ENCODE measurements around the gene KCNC1. TPM values are rescaled to one million over a fixed set of nuclear protein-coding genes. Genes with fewer than 3 reads are reported as not detected.

The KCNC1 gene
- total RNA-seq, 1 experiment from 2014 or later, result 0.26 TPM

DNA sequence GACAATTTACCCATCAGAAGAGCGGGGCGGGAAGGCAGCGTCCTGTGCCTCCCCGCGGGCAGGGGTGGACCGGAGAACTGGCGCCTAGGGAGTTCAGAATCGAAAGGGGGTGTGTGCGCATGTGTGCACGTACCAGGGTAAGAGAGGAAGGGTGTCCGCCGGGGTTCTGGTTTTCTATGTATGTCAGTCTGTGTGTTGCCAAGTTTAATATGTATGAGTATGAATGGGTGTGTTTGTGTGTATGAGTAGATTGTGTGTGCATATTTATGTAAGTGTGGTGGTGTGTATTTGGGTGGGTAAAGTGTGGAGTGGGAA is 2.0 kb downstream of the KCNC1 start:
- CTCF ChIA-PET, result no interaction called here
- no peaks in the 10 kb centered on the region for H3K36me3 Mint-ChIP-seq (ENCODE audit: insufficient read depth, unreplicated experiment)
- no peaks in the 10 kb centered on the region for H3K9me3 Mint-ChIP-seq (ENCODE audit: low read depth, unreplicated experiment)
- BruUV-seq (replicated peaks), result no TSS peak
- TF ChIP-seq, protein P1, sequence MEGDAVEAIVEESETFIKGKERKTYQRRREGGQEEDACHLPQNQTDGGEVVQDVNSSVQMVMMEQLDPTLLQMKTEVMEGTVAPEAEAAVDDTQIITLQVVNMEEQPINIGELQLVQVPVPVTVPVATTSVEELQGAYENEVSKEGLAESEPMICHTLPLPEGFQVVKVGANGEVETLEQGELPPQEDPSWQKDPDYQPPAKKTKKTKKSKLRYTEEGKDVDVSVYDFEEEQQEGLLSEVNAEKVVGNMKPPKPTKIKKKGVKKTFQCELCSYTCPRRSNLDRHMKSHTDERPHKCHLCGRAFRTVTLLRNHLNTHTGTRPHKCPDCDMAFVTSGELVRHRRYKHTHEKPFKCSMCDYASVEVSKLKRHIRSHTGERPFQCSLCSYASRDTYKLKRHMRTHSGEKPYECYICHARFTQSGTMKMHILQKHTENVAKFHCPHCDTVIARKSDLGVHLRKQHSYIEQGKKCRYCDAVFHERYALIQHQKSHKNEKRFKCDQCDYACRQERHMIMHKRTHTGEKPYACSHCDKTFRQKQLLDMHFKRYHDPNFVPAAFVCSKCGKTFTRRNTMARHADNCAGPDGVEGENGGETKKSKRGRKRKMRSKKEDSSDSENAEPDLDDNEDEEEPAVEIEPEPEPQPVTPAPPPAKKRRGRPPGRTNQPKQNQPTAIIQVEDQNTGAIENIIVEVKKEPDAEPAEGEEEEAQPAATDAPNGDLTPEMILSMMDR (IDR thresholded peaks at IDR 0.05; ENCODE audit: unreplicated experiment), result no peak
- DNase-seq, result no peak
- H3K4me3 Mint-ChIP-seq (ENCODE audit: low read depth, unreplicated experiment), result no peak overlapping the region
- H3K4me1 Mint-ChIP-seq (ENCODE audit: low read depth, unreplicated experiment), result no peaks in the 10 kb centered on the region
- H3K27ac Mint-ChIP-seq (ENCODE audit: unreplicated experiment), result no peak overlapping the region
- intact Hi-C loops (cut with micrococcal nuclease; ENCODE audit: unreplicated experiment), result no loop called here
- peaks cover 44% of the 10 kb centered on the region for H3K27me3 Mint-ChIP-seq (ENCODE audit: unreplicated experiment)

DNA sequence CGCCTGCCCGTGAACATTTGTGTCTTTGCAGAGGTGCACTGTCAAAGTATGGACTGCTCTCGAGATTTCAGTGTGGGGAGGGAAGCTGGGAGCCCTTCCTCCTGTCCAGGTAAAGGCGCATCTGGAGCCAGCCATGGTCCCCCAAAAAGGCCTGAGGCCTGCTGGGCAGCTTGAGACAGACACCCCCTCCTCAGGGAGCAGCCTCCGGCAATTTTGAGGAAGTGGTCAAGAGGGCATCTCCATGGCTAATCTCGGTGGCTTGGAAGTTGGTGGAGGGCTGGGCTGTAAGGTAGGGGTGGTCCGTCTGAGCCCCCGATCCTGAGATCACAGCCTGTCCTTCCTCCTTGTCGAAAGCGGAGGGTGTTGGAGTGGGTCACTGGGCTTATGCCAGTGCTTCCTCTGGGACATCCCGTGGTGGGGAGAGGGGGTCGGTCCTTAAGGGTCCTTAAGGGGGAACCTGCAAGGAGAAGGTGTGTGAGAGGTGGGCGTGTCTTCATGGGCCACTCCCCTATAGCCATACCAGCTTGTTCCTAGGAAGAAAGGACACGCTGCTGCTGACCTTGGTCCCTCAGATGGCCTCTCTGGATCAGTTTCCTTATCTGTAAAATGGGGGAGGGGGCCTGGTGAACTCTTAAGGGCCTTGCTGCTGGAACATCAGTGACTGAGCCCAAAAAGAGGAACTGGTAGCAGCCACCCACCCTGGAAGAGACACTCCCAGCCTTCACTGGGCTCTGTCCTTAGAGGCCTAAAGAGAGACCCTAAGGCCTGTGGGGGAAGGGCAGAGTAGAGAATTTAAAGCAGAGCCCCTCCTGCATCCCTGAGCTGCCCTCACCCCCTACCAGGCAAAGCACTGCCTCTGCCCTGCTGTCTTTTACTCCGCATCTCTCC is 2.6 kb downstream of the KCNC1 start:
- TF ChIP-seq, protein P1 (IDR thresholded peaks at IDR 0.05; ENCODE audit: unreplicated experiment), result no peak
- no peak for DNase-seq
- no peaks in the 10 kb centered on the region for H3K36me3 Mint-ChIP-seq (ENCODE audit: insufficient read depth, unreplicated experiment)
- CTCF ChIA-PET, result no interaction called here
- no TSS peak for BruUV-seq (replicated peaks)
- H3K27ac Mint-ChIP-seq (ENCODE audit: unreplicated experiment), result no peak overlapping the region
- intact Hi-C loops (cut with micrococcal nuclease; ENCODE audit: unreplicated experiment), result no loop called here
- H3K4me3 Mint-ChIP-seq (ENCODE audit: low read depth, unreplicated experiment), result no peak overlapping the region
- no peaks in the 10 kb centered on the region for H3K4me1 Mint-ChIP-seq (ENCODE audit: low read depth, unreplicated experiment)
- H3K9me3 Mint-ChIP-seq (ENCODE audit: low read depth, unreplicated experiment), result no peaks in the 10 kb centered on the region
- H3K27me3 Mint-ChIP-seq (ENCODE audit: unreplicated experiment), result peaks cover 38% of the 10 kb centered on the region

DNA sequence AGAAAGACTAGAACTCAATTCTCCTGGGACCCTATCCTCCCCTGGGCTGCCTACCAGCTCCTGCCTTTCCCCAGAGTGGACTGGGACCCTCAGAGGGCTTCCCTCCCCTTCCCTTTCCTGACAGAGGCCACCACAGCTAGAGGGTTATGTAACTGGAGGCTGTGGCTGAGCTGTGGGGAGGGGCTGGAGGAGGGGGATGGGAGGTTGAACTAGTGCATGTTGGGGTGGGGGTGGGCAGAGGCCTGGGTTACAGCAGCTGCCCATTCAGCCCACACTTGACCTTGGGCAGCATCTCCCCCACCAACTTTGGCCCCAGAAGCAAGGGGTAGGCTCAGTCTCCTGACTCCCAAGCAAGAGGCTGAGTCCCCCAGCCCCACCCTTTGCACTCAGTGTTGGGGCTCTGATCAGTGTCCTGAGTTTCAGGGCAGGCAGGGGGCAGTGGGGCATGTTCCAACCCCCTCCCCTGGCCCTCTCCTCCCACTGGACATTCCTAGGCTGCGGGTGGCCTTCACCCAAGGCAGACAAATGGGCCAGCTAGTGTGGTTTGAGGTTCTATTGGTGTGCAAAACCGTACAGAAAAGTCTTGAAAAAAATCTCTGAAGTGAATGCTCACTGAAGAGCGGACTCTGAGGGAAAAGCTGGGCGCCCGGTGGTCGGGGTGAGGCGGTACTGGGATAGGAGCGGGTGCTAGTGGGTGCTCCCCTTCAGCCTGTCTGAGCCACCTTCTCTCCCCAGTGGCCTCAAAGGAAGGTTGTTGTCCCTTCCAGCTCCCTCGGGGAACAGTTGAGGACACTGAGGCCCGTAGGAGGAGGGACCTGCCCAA is 3.8 kb downstream of the KCNC1 start:
- Mint-ChIP-seq H3K9me3 (ENCODE audit: low read depth, unreplicated experiment) (no peaks in the 10 kb centered on the region), H3K4me3 (ENCODE audit: low read depth, unreplicated experiment) (no peak overlapping the region), H3K4me1 (ENCODE audit: low read depth, unreplicated experiment) (no peaks in the 10 kb centered on the region), H3K36me3 (ENCODE audit: insufficient read depth, unreplicated experiment) (no peaks in the 10 kb centered on the region), H3K27me3 (ENCODE audit: unreplicated experiment) (peaks cover 26% of the 10 kb centered on the region), H3K27ac (ENCODE audit: unreplicated experiment) (no peak overlapping the region)
- CTCF ChIA-PET, result interaction anchor here (0.6 kb wide), 1 partner anchor 107 kb away, joined by 3 read pairs; no protein-coding TSS in a partner anchor
- TF ChIP-seq, protein P1 (IDR thresholded peaks at IDR 0.05; ENCODE audit: unreplicated experiment), result no peak
- DNase-seq, result no peak
- BruUV-seq (replicated peaks), result no TSS peak
- intact Hi-C loops (cut with micrococcal nuclease; ENCODE audit: unreplicated experiment), result no loop called here

DNA sequence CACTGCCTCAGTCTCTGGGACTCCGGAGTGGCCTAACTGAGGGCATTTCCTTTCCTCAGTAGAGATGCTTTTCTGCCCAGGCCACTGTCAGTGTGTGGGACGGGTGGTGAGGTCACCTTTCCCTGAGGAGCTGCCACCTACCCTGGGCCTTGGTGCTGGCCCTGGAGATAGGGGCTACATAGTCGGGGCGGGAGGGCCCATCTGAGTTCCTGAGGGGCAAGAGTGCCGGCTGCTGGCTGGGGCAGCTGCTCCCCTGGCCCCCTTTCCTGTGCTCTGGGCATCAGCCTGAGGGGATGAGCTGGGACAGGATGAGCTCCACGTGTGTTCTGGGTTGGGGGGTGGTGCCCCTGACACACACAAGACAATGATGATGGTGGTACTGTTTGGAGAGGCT is 5.4 kb downstream of the KCNC1 start:
- no peak for DNase-seq

More for the DNA sequence above, 5.4 kb downstream of the KCNC1 start:
- H3K27ac Mint-ChIP-seq (ENCODE audit: unreplicated experiment), result no peak overlapping the region
- intact Hi-C loops (cut with micrococcal nuclease; ENCODE audit: unreplicated experiment), result no loop called here
- H3K4me1 Mint-ChIP-seq (ENCODE audit: low read depth, unreplicated experiment), result no peaks in the 10 kb centered on the region
- H3K27me3 Mint-ChIP-seq (ENCODE audit: unreplicated experiment), result peaks cover 25% of the 10 kb centered on the region
- no peak overlapping the region for H3K4me3 Mint-ChIP-seq (ENCODE audit: low read depth, unreplicated experiment)
- TF ChIP-seq, protein P1 (IDR thresholded peaks at IDR 0.05; ENCODE audit: unreplicated experiment), result no peak
- no peaks in the 10 kb centered on the region for H3K9me3 Mint-ChIP-seq (ENCODE audit: low read depth, unreplicated experiment)
- no TSS peak for BruUV-seq (replicated peaks)
- CTCF ChIA-PET, result no interaction called here
- H3K36me3 Mint-ChIP-seq (ENCODE audit: insufficient read depth, unreplicated experiment), result no peaks in the 10 kb centered on the region

Data from Calu3 (cell line).